IPS-NIHi11 (cell line): ENCODE data around the gene DPP3.
"Not testable (repeated sequence)": the region's sequence is repeated elsewhere in the genome, so short reads cannot be mapped to it uniquely, and the experiment has no call there.

Experiments used
- DNase-seq: peaks from one replicate; pipeline ENCODE4 v3.0.0; 2012; ENCODE audit warnings: mixed read lengths, low spot score

DPP3 gene

DNA sequence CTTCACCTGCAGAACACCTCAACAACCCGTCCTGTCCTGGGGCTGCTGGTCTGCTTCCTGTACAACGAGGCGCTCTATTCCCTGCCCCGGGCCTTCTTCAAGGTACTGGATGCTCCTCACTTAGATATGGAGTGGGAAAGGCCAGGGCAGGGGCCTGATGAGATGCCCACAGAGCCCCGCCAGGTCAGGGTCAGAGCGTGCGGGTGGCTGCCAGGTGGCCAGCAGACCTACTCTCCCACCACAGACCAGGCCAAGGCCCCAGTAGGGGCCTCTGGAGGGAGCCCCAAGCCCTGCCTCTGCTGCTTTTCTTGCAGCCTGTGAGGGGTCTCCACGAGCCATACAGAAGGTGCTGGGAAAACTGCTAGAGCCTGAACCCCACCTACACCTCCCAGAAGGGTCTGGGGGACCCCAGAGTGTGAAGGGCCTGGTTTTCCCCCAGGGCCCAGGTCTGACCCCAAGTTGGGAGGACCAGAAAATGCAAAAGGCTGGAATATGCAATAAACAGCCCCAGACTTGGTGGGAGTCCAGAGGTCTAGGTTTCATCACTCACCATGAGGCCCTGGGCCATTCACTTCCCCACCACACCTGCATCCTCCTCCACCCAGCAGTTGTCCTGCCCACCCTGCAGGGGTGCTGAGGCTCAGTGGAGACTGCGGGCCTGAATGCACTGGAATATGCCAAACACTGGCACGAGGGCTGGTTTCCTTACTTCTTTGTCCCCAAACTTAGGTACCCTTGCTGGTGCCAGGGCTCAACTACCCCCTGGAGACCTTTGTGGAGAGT is 50.9 kb downstream of the DPP3 start:
- no peak for DNase-seq

DNA sequence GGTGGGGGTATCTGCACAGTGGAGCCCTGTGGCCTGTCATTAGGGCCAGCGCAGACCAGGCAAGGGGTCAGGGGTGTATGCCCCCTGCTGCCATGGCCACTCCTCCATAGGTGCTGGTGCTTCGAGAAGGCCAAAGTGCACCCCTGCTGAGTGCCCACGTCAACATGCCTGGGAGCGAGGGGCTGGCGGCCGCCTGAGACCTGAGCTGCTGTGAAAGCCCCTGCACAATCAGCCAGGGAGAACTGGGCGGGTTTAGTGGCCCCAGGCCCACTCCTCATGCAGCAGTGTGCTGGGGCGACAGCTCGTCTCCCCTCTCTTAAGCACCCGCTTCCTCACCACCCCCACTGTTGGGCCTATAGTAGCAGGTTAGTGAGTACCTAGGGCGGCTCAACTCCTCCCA is 51.6 kb downstream of the DPP3 start:
- DNase-seq: no peak

DNA sequence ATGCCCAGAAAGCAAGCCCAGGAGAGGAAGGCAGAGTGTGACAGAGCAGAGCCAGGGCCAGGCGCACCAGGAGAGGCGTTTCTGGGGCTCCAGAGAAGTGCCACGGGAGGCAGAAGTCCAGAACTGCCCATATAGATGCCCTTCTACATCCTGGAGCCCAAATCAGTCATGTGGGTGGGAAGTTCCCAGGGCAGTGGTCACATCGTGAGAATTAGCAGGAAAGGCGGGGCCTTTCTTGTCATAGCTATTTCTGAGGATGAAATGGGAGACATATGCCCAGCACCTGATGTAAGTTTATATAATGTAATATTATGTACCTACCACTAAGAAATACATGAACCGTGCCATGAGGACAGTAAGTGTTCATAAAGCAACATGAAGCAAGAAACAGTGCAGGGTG is 52.5 kb downstream of the DPP3 start:
- no peak for DNase-seq

DNA sequence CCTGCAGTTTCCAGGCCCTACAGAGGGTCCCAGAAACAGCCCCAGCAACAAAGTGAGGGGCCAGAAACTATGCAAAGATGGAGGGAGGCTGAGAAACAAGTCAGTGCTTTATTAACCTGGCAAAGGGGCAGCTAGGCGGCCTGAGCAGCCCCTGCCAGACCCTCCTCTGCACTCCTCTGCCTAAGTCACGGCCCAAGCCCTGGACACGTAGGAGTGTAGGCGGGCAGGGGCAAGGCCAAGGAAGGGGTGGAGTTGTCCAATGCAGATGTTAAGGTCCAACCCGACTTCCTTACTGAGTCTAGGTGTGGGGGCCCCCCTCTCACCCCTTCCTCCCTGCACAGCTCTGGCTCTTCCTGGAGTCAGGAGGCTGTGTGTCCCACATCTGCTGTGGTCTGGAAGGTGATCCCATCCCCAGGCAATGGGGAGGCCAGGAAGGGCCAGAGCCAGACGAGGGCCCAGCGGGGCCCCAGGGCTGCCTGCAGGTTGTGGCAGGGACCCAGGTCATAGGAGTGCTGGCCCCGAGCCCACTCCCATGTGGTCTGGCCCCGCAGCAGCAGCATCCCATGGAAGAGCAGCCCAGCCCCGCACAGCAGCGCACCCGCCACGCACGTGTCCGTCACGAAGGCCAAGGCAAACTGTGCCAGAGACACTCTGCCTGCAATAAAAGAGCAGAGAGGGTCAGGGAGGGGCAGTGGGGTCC is 59.1 kb downstream of the DPP3 start:
- DNase-seq: no peak

DNA sequence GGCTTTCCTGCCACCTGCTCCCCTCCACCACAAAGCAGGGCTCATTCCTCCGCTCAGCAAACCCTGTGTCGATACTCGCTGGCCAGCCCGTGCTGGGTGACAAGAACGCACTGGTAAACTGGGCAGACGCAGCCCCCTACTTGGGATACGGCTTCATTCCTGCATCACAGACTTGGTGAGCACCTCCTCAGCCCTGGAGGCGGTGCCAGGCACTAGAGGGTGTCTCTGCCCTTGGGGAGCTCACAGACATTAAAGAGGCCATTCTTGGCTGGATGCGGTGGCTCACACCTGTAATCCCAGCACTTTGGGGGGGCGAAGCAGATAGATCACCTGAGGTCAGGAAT is 59.6 kb downstream of the DPP3 start:
- no peak for DNase-seq

DNA sequence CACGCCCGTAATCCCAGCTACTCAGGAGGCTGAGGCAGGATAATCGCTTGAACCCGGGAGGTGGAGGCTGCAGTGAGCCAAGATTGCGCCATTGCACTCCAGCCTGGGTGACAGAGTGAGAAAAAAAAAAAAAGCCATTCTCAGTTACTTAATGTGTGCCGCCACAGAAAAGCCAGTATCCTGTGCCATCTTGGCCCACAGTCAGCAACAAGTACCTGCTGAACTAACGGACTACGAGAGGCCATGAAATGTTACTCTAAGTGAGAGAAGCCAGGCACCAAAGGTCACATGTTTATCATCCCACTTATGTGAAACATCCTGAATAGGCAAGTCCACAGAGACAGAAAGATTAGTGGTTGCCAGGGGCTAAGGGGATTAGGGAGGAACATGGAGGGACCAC is 60.4 kb downstream of the DPP3 start:
- DNase-seq: not testable (repeated sequence)

DNA sequence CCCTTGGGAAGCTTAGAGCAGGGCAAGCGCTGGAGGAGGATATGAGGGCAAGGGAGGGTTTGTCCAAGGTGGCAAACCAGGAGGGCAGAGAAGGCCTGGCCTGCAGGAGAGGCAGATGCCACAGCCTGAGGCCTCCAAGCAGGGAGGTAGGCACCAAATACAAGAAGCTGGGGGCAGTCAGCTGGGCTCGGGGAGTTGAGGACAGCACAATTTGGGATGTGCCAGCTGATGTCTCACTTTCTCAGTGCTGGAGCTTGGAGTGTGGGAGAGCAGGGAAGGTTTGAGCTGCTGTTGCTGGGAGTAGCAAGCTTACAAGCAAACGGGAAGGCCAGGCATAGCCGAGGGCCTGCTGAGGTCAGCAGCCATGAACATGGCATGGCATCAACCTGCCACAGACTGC is 61.7 kb downstream of the DPP3 start:
- DNase-seq: no peak

DNA sequence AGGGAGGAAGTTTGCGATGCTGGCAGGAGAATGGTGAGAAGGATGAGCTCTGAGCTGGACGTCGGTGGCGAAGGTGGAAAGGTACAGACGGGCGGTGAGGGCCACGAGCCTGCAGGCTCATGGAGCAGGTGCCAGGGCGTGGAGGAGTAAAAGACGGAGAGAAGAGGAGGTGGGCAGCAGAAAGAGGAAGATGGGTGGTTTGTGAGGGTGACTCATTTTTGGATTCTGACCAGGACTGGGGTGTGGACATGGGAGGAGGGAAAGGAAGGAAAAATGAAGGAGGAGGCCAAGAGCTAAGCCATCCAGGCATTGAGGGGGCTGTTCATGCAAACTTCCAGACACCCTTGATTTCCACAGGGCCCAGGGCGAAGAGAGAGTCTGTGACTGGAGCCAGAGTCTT is 62.1 kb downstream of the DPP3 start:
- no peak for DNase-seq

DNA sequence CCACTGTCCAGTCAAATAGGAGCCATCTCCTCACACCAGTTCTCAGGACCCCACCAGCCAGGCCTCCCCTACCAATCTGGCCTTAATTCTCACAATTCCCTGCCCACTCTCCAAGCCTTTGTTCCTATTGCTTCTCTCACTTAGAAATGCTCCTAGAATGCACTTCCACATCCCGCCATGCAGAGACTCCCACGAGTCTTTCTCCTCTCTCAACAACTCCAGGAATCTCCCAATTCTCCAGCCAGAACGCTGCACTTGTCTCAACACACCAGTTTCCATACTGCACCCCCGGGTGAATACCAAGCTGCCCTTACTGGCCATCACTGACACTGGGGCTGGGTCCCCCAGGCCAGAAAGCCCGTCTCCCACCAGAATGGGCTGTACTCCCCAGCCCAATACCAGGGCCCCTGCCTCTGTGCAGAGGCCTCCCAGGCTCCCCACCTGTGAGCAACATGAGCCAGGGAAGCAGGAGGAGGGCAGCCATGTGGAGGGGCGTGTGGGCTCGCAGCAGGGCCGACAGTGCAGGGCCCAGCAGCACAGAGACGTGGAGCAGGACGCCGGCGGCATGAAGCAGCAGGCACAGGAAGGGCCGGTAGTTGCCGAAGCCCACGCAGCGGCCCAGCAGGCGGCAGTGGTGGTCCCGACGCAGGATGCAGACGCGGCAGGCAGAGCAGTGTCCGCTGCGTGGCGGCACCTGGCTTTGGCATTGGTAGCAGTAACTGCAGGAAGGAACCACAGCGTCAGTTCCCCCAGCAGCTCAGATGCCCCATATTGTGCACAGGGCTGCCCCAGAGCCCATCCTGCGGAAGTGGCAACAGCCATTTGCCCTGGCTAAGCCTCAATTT is 63.3 kb downstream of the DPP3 start:
- DNase-seq: no peak

DNA sequence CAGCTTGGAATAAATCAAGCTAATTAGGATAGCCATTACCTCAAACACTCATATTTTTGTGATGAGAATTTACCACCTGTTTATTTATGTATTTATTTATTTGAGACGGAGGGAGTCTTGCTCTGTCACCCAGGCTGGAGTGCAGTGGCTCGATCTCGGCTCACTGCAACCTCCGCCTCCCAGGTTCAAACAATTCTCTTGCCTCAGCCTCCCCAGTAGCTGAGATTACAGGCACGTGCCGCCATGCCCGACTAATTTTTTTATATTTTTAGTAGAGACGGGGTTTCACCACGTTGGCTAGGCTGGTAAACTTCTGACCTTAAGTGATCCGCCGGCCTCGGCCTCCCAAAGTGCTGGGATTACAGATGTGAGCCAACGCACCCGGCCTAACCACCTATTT is 64.7 kb downstream of the DPP3 start:
- not testable (repeated sequence) for DNase-seq

DNA sequence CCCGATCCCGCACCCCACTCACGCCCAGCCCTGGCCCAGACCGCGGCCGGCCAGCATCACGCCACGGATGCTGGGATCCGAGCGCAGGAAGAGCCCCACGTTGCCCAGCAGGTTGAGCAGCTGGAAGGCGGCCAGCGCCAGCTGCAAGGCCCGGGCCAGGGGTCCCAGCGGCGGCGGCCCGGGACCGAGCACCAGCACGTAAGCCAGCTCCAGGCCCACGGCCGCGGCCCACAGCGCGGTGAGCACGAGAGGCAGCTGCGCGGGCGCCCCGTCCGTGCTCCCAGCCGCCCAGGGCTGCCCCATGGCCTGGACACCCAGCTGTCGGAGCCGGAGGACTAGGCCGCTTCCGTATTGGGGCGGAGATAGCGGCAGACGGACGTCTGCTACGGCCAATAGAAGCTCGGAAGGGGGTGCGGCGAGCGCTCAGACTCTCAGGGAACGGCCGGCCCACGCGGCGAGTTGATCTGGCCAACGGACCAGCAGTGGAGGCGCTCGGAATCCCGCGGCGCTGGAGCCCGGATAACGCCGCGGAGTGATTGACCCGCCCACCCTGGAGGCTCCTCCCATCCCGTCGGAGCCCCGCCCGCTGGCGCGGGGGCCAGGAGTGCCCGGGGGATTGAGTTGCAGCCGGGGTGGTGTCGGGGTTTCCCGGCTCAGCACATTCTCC is 65.6 kb downstream of the DPP3 start, which contains the start of gene ZDHHC24:
ZDHHC24 (minus strand) TSS at position 348 of the 667 bp plus-strand sequence; CDS start at position 303, 45 bp downstream.
- DNase-seq: peak; percentile 97

DNA sequence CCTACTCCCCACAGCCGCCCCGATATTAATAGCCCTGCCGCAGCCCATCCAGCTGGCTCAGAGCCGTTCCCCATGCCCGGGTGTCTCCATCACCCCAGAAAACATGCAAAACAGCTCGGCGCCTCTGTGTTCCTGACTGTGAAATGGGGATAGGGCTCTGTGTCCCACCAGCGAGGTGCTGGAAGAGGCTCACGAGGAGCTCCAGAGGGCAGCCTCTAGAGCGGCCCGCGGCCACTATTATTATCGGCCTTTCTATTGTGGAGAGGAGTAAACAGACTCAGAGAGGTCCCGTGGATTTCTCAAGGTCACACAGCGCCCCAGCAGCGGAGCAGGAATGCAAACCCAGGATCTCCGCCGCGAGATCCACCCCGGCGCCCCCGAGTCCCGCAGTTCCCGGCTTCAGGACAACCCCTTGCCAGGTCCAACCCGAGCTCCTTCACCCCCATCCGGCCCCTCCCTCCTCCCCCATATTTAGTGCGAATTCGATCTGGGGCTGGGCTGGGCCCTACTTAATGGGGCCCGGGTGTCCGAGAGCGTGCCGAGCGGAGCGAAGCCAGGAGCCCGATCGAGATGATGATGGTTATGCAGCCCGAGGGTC is 66.2 kb downstream of the DPP3 start, which contains the start of gene ACTN3:
ACTN3 (plus strand) TSS at position 536 of the 598 bp plus-strand sequence; CDS start at position 571, 35 bp downstream.
- peak; percentile 86 for DNase-seq

DNA sequence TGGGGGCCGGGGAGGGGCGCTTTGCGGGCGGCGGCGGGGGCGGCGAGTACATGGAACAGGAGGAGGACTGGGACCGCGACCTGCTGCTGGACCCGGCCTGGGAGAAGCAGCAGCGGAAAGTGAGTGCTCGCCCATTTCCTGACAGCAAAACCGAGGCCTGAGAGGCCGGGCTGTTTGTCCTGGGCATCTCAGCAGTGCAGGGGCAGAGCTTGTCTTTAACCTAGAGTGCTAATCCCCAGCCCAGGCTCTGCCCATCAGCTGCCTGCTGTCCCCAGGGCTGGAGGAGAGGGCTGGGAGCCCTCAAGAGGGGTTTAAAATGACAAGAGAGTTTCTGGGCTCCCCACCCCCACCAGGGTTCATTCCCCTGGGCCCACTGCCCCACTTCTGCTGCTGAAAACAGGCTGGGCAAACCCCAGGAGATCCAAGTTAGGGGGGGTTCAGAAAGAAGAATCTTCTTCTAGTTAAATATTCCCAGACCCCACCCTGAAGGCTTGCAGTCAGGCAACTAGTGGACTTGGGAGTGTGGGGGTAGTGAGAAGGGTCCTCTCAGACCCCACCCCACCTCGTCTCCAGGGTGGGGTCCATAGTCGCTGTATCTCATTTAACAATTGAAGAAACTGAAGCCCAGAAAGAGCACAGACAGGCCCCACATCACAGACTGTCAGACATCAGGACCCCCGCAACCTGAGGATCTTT is 66.9 kb downstream of the DPP3 start:
- no peak for DNase-seq

DNA sequence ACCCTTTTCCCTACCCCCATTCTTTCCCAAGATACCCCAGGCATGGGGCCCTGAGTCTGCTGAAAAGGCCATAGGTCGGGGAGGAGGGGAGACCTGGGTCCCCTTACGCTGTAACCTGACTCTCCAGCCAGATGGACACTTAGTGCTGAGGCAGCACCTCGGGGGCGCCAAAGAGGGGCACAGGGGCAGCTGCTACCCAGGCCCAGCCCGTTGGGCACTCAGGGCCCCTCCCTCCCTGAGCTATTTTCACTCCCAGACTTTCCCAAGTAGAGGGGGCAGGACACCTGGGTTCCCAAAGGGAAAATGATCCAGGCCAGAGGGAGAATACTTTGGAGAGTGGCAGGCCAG is 67.4 kb downstream of the DPP3 start:
- DNase-seq: peak; percentile 79

DNA sequence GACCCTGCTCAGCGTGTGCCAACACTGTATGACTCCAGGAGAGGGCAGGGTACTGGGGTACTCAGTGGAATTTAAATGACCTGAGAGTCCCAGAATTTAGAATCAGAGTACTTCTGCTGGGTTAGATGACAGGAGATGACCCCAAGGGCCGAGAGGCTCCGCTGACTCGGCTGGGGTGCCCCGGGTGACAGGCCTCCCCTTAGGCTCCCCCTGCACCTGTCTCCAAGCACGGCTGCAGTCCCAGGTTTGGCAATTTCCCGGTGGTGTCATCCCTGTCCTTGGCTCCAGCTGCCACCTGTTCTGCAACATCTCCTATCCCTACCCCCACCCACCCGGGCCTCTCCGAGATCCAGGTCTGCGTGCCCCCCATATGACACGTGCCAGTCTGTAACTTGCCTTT is 67.8 kb downstream of the DPP3 start:
- no peak for DNase-seq

DNA sequence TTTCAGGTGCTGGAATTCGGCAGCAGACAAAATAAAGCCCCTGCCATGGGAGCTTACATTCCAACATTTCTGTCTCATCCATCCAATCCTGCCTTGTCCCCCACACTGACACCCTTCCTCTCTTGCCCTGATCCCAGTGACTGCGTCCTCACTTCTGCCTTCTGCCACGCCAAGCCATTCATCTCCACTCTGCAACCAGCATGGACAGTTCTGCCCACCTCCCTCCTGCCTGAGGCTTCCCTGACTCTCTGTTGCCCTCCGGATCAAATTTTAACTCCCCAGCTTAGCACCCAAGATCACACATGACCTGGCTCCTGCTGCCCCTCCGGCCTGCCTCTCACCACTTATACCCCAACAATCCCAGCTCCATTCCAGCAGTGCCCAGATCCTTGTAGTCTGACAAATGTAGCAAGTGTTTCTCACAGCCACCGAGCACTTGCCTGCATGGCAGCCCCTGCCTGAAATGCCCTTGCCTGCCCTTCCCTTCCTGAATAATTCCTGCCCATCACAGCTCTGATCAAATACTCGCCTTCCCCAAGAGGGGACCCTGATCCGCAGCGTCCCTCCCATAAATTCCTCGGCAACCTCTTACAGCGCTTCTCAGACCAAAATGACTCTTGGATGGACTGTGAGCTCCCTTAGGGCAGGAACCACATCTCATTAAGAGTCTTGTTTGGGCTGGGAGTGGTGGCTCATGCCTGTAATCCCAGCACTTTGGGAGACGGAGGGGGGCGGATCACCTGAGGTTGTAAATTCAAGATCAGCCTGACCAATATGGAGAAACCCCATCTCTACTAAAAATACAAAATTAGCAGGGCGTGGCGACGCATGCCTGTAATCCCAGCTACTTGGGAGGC is 68.8 kb downstream of the DPP3 start:
- DNase-seq: no peak

DNA sequence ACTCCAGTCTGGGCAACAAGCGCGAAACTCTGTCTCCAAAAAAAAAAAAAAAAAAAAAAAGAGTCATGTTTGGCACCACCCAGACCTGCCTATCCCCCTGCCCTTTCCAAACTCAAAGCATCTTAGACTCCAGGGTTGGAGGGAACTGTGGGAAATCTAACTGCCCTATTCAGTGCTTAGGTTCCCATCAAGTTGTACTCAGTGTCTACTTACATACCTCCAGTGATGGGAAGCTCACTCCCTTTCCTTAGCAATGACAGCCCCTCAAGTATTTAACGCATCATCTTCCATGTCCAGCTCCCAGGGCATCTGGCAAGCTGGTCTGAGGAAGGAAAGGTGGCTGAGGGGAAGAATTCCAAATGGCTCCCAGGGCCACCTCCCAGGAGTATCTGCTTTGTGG is 69.5 kb downstream of the DPP3 start:
- DNase-seq: no peak

DNA sequence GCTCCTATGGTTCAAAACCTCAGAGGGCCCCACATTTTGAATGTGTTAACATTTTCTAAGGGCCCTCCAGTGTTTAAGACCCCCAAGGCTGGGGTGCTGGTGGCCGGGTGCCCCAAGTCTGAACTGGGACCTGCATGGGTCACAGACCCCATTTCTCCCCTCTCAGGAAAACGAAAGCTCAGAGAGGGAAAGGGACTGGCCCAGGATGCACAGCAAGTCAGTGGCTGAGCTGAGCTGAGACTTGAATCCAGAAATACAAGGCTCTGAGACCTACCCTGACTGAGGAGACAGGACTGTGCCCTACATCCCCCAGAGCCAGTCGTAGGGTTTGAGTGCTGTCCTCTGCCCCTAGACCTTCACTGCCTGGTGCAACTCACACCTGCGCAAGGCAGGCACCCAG is 70.7 kb downstream of the DPP3 start:
- DNase-seq: no peak

DNA sequence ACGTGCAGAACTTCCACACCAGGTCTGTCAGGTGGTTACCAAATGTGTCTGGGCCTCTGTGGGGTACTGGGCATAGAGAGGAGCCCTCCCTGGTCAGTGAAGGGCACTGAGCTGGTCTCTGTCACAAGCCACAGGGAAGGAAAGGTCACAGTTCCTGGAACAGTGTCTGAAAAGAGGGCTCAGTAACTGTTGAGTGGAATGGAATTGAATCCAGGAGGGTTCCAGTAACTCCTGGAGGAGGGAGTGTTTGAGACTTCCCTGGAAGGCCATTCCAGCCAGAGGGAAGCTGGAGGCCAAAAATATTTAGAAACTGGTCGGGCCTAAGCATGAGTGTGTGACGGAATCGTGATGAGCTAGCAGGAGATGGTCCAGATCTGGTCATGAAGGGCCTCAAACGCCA is 74.4 kb downstream of the DPP3 start:
- DNase-seq: no peak

DNA sequence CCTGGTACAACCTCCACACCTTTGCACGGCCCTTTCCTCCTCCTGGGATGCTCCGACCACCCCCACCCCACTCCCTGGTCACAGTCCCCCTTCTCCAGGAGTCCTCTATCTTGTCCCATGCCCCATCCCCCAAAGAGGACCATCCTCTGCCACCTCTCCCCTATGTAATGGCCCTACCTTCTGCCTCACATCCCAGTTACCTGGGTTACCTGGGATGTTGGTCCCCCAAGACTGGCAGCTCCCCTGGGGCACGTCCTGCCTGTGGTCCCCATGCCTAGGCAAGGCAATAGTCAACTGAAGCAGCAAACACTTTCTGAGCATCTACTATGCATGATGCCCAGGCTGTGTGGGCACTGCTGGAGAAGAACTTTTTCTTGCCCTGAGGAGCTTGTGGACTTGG is 75.2 kb downstream of the DPP3 start:
- DNase-seq: no peak
